Urinary bladder (tissue), 4 donors: ENCODE data around the gene PDCL3. TPM values are rescaled to one million over a fixed set of nuclear protein-coding genes. Genes with fewer than 3 reads are reported as not detected.

ENCODE experiments used
- DNase-seq: peaks from one replicate; pipeline ENCODE4 v3.0.0-alpha.2; 2015; ENCODE audit errors: extremely low spot score
- H3K27ac ChIP-seq: one replicate; pipeline ENCODE4 v1.5.1; 2013; ENCODE audit warnings: low read depth, mild to moderate bottlenecking, moderate library complexity
- H3K36me3 ChIP-seq: one replicate; pipeline ENCODE4 v1.6.1; 2013; ENCODE audit warnings: mild to moderate bottlenecking, moderate library complexity; ENCODE audit not compliant: insufficient read depth
- H3K4me1 ChIP-seq: one replicate; pipeline ENCODE4 v1.6.1; 2013; ENCODE audit warnings: mild to moderate bottlenecking, moderate library complexity; ENCODE audit not compliant: insufficient read depth
- H3K4me3 ChIP-seq: one replicate; pipeline ENCODE4 v1.5.1; 2013; ENCODE audit warnings: low read depth, low read length
- WGBS: extraction: QIAGEN DNeasy Blood & Tissue Kit; methylation state at CpG from one replicate; pipeline ENCODE4 v1.1.7; 2013; 5-methylcytosine and 5-hydroxymethylcytosine counted together
- polyA plus RNA-seq: library from polyadenylated mRNA; stranded (reverse); fragments of 200-250 nt; gene quantifications from one replicate; pipeline ENCODE4 v1.2.3, GENCODE V29; 2013
- small RNA-seq: library from RNA; depleted of rRNA; stranded (forward); fragments of <200 nt; gene quantifications from one replicate; pipeline ENCODE3, GENCODE V24; 2014
- total RNA-seq: library from RNA; depleted of rRNA; stranded (reverse); fragments of >200 nt; gene quantifications from one replicate; pipeline ENCODE4 v1.2.3, GENCODE V29; 2014
- donor health status: healthy with polysubstance abuse.
- donor health status: healthy.

PDCL3 gene
- total and polyA plus RNA-seq, 2 donors, result 9.9 to 49.5 TPM

DNA sequence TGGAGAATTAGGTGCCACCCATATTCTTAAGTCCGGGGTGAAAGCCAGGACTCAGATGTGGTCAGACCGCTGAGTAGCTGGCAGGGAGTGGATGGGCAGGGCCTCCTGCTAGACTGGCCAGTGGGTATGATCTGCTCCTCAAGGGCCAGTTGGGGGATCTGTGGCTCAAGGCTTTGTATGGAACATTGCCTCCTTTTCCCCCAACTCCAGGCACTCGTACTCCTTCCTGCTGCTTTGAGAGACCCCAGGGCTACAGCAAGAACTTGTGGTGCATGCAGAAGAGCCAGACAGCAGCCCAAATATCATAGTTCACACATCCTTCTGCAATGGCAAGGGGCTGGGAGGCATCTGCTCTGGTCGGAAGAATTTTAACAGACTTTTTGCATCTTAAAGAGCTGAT lies 61.7 kb downstream of the PDCL3 start:
- DNase-seq, result no peak
- no peak overlapping the region for H3K27ac ChIP-seq

DNA sequence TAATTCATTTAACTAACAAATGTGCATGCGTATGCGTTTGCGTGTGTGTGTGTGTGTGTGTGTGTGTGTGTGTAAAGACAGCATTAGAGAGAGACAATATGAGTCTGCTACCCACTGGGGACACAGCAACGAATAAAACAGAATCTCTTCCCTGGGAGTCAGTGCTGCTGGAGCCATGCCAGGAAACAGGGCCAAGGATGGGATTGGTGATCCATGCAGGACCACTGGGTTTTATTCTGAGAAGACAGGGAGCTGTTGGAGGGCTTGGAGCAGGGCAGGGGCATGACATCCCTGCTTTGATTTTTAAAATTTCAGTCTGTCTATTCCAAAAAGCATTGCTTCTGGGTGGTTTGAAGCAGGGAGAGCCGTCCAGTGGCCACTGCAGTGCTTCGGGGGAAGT lies 62.9 kb downstream of the PDCL3 start:
- no peaks in the 10 kb centered on the region for H3K4me1 ChIP-seq
- no peaks in the 10 kb centered on the region for H3K36me3 ChIP-seq
- H3K27ac ChIP-seq, result no peak overlapping the region
- no peak for DNase-seq
- no peak overlapping the region for H3K4me3 ChIP-seq
- 50% methylated on average over 6 of the region's 6 CpGs for WGBS

More for the DNA sequence above, 61.7 kb downstream of the PDCL3 start:
- WGBS, result 89% methylated on average over 4 of the region's 4 CpGs
- Histone ChIP-seq H3K4me3 (no peak overlapping the region), H3K36me3 (no peaks in the 10 kb centered on the region), H3K4me1 (no peaks in the 10 kb centered on the region)

Small RNA genes lying within 50 kb of the gene (small RNA-seq; reads per million reads assigned to genes)
- not detected for gene HMGN2P22

Other genes with a start within 250 kb of the PDCL3 start
- 6.7 TPM for gene LONRF2, start 240.5 kb upstream of the PDCL3 start, total RNA-seq
- gene LONRF2, start 240.5 kb upstream of the PDCL3 start, polyA plus RNA-seq, result 5.0 TPM
- 12.5 TPM for gene CHST10, start 145.3 kb upstream of the PDCL3 start, total RNA-seq
- gene CHST10, start 145.3 kb upstream of the PDCL3 start, polyA plus RNA-seq, result 10.3 TPM
- gene NMS, start 92.5 kb upstream of the PDCL3 start, total RNA-seq, result not detected
- not detected for gene NMS, start 92.5 kb upstream of the PDCL3 start, polyA plus RNA-seq